Fibroblast of skin of left quadriceps (primary cell): ENCODE data around the gene EOGT.

Experiments used
- DNase-seq, 2 experiments: peaks; one replicate each; pipeline ENCODE4 v3.0.0-alpha.2; 2013; ENCODE audit warnings: low read depth in 2 of 2

The EOGT gene

DNA sequence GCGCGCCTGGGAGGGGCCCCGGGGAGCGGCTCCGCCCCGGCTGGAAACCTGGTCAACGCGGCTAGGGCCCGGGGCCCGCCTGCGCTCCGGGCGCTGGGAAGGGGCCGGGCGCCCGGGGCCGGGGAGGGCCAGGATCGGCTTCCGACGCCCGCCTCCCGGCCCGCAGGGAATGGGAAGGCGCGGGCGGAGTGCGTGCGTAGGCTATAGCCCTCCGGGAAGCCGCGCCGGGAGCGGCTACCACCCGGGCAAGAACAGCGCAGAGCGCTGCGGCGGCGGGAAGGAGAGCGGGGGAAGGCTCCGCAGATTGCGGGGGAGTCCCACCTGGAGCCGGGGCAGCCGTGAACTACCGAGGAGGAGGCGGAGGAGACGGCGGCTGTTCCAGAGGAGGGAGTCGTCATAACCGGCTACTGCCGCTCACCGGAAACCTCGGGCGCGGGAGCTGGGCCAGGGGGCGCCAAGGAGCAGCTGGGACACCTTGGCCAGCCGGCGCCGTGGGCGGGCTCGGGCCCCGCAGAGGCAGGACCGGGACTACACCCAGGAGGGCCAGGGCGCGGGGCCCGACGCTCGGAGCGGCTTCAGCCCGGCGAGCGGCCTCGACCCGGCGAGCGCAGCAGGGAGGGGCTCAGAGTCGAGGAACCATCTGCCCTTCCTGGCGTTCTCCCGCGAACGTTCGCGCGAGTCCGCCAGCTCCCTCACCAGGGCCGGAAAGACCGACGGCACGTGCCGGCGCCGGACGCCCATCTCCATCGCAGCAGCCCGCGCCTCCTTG lies at the start of gene EOGT:
TSS of gene EOGT (minus strand) at position 432 of the 769 bp plus-strand sequence. CDS start 3,838 bp downstream, outside the sequence.
- DNase-seq: peak; percentile 56 to 63

DNA sequence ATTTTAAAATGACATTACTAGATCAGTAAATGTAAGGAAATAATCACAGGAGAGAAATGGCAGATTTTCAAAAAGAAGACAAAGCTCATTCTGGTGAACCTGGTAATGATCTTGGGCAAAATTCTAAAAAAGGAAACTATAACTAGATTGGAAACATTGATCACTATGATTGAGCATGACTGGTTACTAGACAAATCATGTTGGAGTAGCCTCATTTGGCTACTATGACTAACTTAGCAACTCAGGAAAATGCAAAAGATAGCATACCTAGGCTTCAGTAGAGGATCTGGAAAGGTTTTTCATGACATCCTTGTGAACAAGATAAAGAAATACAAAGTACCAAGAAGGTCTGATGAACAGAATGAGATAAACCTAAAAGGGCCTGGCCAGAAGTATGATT lies 46.2 kb upstream of the EOGT start:
- DNase-seq: no peak

DNA sequence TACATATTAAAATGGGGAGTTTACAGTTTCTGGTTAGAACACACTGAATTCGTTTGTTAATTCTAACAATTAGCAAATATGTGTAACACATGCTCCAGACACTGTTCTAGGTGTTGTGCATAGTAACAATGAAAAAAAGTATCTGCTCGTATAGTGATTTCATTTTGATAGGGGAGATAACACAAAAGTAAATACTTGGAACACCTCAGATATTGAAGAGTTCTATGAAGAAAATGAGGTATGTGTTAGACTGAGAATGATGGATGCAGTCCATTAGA lies 45.4 kb upstream of the EOGT start:
- no peak for DNase-seq

DNA sequence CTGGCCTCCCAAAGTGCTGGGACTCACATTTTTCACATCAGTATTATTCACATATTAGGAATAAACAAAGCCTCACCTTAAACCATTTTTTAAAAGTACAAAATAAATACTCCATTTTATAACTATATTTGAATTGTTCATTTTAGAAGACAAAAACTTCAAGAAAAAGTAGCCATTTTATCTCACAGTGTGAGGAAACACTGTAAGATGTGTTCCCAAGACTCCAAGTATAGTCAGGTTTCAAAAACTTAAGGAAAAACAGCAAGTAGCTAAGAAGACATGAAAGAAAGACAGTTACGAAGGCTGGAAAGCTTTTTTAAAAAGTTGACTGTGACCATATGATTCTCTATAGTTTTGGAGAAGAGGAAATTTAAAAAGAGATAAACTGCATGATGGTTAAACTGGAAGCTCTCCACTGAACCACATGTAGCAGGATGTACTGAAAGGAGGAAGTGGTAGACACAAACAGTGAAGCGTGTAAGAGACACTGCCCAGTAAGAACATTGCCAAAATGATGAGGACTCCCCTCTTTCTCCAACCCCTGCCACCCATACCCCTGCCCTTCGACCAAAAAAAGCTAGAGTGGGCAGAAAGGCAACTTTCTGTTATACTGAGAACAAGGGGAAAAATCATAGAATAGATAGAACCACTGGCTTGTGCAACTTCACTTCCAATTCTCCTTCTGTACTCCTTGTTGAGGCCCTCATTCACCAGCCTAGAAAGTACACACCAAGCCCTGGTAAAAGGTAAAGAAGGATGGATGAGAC lies 44.9 kb upstream of the EOGT start:
- DNase-seq: no peak

DNA sequence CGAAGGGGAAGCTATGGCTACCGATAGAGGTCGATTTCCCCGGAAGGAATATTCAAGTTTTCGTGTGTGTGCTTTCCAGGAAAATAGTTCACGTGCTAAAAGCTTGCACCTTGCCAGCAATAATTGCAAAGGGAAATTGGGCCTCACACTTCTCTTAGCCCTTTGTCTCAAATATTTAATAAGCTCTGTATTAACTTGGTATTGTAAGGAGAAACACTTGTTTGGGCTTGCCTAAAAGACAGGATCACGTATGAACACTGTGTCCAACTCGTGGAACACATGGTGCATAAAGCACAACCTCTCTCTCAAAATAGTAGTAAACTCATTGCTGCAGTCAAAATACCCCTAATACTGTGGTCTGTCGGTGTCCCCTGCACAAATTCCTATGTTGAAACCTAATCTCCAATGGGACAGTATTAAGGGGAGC lies 39.0 kb upstream of the EOGT start:
- no peak for DNase-seq

DNA sequence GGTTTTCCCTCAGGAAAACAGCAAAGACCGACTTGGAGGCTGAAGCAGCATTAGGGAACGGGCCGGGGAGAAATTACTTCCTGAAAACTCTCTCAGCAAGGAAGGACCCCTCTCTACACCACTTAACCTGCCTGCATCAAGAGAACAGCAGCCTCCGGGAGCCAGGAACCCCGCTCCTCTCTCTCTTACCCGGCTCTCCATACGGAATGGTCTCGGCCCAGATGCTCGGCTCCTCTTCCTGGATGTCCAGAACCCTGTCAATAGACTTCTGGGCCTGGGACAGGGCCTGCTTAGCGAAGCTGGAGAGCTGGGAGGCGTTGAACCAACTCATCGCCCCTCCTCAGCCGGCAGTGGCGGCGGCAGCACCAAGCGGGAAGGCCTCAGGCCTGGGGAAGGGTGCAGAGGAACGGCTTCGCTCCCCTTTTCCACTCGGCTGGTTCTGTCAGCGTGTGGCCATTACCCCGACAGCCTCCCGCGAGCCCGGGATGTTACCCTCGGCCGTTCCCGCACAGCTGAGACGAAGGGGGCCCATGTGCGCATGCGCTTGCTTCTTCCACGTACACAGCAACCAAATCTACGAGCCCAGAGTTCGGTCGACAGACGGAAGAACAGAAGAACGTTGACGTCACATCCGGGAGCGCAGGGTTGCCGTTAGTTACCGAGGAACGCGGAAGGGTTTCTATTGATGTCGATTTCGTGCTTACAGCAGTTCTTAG lies 38.4 kb upstream of the EOGT start, which contains the start of gene TMF1:
TSS of gene TMF1 (minus strand) at position 578 of the 716 bp plus-strand sequence. CDS start at position 331, 247 bp downstream.
- peak; percentile 98 for DNase-seq

DNA sequence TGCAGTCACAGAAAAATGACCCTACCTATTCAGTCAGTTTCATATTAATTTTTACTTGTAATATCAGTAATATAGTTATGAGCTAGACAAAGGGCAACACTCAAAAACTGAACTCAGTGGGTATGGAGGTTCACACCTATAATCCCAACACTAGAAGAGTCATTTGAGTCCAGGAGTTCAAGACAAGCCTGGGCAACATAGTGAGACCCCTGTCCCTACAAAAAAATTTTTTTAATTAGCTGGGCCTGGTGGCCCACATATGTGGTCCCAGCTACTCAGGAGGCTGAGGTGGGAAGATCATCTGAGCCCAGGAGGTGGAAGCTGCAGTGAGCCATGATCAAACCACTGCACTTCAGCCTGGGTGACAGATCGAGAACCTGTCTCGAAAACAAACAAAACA lies 35.5 kb upstream of the EOGT start:
- no peak for DNase-seq

DNA sequence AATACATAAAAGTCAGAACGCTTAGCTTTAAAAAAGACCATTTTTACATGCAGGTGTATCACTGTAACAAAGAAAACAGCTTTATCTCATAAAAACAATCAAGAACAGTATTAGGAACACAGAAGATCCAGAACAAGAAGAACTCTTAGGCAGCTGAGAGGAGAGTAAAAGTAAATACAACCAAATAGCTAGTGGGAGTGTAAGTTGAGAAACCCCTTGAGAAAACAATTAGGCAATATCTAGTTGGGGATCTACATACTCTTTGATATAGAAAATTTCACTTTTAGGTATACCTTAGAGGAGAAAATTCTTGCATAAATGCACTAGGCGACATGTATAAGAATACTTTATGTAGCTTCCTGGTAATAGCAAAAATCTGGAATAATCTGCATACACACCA lies 31.1 kb upstream of the EOGT start:
- DNase-seq: no peak

DNA sequence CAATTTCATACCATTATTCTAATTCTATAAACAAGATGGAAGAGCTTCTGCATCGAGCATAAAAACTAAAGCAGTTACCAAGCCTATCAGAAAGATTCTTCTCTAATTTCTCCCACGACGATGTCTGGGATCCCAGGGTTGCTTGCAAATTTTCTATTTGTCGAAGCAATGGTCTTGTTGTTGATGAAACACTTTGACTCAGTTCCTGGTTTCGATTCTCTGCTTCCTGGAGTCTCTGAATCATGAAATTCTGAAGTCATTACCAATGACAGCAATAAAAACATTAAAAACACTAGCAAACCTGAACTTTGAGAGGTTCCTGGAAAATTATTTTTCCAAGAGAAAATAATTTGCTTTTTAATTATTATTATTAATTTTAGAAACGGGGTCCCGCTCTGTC lies 20.0 kb upstream of the EOGT start:
- peak; percentile 57 for DNase-seq

DNA sequence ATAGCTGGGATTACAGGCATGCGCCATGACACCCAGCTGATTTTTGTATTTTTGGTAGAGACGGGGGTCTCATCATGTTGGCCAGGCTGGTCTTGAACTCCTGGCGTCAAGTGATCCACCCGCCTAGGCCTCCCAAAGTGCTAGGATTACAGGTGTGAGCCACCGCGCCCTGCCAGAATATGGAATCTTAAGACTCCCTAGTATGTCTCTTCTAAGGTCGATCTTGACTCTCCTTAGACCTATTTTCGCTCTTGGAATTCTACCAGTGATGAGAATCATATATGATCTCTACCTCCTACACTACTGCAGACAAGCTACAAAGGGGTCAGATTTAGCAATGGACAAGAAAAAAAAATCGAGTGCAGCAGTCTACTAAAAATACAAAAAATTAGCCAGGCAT lies 19.3 kb upstream of the EOGT start:
- DNase-seq: no peak

DNA sequence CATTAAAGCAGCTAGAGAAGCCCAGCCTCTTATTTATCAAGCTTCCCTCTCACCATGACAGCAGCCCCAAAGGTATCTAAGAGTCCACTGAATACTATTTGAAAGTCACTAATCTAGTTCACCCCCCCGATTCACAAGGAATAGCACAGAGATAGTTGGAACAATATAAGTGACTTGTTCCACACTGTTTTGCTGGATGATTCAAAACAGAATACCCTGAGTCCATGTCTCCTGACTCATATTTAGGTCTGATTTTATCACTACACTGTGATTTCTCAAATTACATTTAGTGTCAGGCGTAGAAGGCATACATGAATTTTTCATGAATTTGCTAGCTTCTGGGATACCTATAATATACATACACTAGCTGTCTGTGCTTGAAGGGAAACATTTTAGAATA lies 18.7 kb upstream of the EOGT start:
- DNase-seq: peak in 1 of 2 experiments; percentile 26

DNA sequence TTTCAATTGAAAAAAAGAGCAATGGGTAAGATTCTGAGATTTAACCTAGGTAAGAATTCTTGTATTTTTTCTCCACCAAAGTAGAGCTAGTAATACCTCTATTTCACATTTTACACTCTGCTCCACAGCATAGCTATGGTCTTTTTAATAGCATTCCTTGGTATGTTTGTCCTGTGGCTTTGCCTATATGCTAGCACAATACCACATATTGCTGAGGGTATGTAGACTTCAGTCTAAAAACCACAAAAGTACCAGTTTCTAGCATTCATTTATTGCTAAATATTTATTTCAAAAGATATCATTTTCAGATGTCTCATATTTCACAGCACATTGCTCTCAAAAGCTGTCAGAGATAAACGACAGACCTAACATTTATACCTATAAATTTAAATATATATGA lies 18.2 kb upstream of the EOGT start:
- no peak for DNase-seq

DNA sequence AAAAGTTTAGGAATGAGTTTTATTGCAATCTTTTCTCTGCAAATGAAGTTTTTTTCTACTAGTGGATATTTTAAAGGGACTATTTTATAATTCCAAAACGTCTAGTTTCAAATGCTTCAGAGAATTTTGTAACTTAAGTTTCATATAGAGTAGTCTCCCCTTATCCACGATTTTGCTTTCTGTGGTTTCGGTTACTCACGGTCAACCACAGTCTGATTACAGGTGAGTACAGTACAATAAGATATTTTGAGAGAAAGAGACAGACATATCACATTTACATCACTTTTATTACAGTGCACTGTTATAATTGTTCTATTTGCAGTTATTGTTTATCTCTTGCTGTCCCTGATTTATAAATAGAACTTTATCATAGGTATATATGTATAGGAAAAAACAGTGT lies 7.4 kb upstream of the EOGT start:
- no peak for DNase-seq

DNA sequence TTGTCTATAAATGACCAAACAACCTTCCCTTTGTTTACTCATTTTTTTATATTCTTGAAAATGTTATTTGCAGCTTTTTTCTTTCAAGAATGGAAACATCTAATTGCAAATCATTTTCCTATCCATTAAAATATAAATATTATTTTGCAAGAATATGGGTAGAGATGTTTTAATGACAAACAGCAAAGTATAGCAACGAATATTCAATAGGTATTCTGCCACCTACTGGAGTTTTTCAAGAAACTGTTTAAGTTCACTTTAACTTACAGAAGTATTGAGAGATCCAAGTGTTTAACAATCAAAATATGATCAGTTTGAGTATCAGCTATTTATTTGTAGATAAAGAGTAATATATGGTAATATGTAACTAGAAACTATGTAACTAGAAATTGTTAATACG lies 6.9 kb upstream of the EOGT start:
- DNase-seq: no peak

DNA sequence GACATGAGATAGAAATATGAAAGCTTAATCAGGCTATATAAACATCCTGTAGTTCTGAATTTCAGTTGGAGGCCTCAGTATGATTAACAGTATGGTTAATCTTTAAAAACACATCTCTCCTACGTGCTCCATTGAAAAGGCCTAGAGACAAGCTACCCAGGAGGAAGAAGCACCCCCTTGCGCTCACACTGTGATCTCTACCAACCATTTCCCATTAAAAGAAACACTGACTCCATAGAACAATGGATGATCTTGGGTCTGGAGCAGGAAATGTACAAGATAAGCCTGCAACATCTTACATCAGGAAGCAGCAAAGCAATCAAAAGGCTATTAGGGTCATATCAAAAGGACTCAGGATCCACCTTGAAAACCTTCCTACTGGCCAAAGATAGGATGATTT lies 3.4 kb upstream of the EOGT start:
- no peak for DNase-seq

DNA sequence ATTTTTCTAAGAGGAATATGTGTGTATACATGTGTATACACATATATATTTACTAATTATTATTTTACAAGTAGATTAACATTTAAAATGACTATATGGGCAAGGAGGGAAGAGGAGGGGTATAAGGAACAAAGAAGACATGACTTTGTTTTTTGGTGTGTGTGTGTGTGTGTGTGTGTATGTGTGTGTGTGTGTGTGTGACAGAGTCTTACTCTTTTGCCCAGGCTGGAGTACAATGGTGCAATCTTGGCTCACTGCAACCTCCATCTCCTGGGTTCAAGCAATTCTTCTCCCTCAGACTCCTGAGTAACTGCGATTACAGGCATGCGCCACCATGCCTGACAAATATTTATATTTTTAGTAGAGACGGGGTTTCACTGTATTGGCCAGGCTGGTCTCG lies 2.6 kb upstream of the EOGT start:
- no peak for DNase-seq

DNA sequence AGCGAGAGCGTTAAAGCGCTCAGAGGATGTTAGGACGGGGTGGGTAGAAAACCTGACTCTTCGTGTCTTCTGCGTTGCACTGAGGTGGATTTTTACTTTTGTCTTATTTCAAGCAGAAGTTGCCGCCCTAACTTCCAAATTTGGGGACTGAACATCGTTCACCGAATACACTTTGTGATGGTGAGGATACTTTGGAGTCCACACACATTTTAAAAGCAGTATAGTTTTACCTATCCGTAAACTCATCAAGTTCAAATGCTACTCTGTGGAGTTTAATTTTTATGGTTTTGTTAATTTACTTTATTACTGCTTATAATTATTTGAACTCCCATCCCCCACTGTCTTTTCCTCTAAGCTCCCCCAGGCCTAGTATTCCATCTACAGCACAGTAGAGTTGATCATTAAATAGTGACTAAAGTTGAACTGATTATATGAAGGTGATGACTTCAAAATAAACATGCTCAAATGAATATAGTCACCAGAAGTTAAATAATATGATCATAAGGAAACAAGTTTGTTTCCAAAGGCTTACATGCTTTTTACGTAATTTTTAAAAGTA lies 617 bp upstream of the EOGT start:
- no peak for DNase-seq

DNA sequence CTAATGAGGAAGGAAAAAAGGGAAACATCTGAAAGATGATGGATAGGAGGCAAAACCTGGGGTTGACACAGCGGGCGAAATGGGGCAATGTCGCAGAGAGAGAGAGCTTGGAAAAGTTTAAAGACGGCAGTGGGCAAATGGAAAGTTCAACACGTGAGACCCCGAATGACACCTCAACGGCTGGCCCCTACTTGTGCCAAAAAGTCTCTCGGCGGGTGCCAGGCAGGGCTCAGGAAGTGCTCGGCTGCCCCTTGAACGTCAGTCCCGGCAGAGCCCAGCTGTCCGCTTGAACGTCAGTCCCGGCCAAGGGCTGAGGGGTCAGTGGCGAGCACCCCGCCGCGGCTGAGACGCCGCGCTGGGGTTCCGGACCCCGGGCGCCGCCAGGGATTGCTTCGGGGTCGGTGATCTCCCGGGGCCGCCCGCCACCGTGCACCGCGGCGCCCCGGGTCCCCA lies 658 bp downstream of the EOGT start:
- no peak for DNase-seq

DNA sequence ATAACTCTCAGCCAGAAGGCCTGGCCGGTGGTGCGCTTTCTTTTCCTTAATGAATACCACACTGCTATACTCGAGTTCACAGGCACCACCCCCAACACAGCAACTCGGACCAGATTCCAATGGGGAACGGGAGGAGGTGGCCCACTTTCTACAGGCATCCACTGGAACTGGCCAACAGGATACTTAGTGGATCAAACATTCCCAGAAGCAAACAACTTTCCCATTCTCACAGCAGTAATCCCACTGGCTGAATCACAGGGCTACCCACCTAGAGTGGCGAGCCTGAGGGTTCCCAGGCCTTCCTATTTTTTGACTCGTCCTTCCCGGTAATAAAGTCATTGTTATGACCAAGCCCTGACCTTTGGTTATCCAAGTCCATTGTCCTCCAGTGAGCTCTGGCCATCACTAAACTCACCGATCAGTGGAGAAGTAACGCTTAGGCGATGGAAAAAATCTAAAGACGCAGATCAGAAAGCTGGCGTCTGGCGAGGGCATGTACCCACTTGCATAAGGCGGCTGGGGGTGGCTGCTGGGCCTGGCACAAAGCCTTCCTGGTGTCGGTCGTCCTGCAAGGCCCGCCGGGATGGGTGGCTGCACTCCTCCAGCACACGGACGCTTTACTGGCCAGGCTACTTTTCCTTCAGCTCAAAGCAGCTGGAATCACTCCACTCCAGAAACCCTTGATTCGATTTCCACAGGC lies 1.2 kb downstream of the EOGT start:
- DNase-seq: peak; percentile 50 to 54

DNA sequence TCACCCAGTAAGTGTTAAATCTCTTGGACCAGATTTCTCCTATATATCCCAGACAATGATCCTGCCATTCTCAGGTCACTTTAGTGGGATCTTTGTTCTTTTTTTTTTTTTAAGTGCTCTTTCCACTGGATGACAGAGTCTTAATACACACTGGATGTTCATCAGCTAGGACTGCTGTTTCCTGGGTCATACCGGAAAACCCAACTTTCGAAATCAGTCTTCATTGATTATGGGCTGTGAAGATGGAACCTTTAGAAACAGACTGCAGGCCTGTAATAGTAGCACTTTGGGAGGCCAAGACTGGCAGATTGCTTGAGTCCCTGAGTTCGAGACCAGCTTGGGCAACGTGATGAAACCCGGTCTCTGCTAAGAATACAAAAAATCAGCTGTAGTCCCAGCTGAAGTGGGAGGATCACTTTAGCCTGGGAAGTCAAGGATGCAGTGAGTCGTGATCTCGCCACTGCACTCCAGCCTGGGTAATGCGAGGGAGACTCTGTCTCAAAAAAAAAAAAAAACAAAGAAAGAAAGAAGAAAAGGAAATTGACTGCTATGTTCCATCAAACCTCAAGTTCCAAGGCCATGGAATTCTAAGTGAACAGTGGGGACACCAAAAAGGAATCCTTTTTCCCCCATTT lies 2.3 kb downstream of the EOGT start:
- no peak for DNase-seq
